HCT116 (cell line): ENCODE measurements around the gene CDCP2.

ENCODE experiments used
- RAD21 ChIP-seq: IDR thresholded peaks from 2 replicates; pipeline ENCODE4 v1.6.1; 2012; ENCODE audit warnings: low read depth, mild to moderate bottlenecking
- ZNF274 ChIP-seq: fragments of 200-500 bp; sonication (Bioruptor generic); IDR thresholded peaks from 2 replicates; pipeline ENCODE4 v1.6.1; 2014; ENCODE audit warnings: mild to moderate bottlenecking, low read depth, low read length, inconsistent platforms

DNA sequence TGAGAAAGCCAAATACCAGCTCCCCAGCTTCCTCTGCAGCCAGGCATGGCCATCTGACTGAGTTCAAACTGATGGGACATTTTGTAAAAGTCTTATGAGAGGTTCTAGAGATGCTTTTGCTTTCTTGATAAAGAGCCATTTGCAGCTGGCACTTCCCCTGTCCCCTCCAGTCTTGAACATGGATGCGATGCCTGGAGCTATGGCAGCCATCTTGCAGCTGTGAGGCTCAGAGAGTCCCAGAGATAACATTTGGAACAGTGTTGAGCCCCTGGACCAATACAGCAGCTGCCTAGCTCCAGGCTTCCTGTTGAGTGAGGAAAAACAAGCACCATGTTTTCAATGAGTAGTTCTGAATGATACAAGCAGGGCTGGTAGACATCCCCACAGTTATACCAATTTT is 13.8 kb downstream of the CDCP2 start:
- TF ChIP-seq RAD21 (no peak), ZNF274 (no peak)
